Mesenchymal stem cell (in vitro differentiated cells and primary cell): ENCODE measurements around the gene RABGAP1L.

Source experiments
- DNase-seq: peaks from one replicate; pipeline ENCODE4 v3.0.0-alpha.2; 2013
- H2AFZ ChIP-seq: one replicate; pipeline ENCODE4 v1.6.1; 2013; ENCODE audit warnings: low read depth, mild to moderate bottlenecking, control low read depth, inconsistent platforms, low read length, moderate library complexity
- H2AK5ac ChIP-seq: 2 replicates; pipeline ENCODE4 v1.6.1; 2013; ENCODE audit warnings: low read length, moderate library complexity, mild to moderate bottlenecking, inconsistent platforms; ENCODE audit not compliant: severe bottlenecking
- H2BK120ac ChIP-seq: one replicate; pipeline ENCODE4 v1.6.1; 2013; ENCODE audit warnings: low read depth, mild to moderate bottlenecking, inconsistent platforms, low read length, moderate library complexity
- H2BK12ac ChIP-seq, 2 experiments: one replicate each; pipeline ENCODE4 v1.6.1; 2013; ENCODE audit warnings: inconsistent platforms in 2 of 2, low read length in 2 of 2, mild to moderate bottlenecking in 2 of 2, moderate library complexity in 2 of 2, control low read depth in 1 of 2
- H2BK15ac ChIP-seq: one replicate; pipeline ENCODE4 v1.6.1; 2013; ENCODE audit warnings: mild to moderate bottlenecking, low read depth, inconsistent platforms; ENCODE audit not compliant: poor library complexity, severe bottlenecking
- H2BK5ac ChIP-seq: 2 replicates; pipeline ENCODE4 v1.6.1; 2013; ENCODE audit warnings: low read depth, mild to moderate bottlenecking, low read length, control low read depth, inconsistent platforms; ENCODE audit not compliant: poor library complexity, severe bottlenecking
- H3K14ac ChIP-seq, 2 experiments: one replicate each; pipeline ENCODE4 v1.6.1; 2013; ENCODE audit warnings: inconsistent platforms in 2 of 2, low read length in 2 of 2, control low read depth in 1 of 2, mild to moderate bottlenecking in 1 of 2, moderate library complexity in 1 of 2
- H3K18ac ChIP-seq, 2 experiments: one replicate each; pipeline ENCODE4 v1.6.1; 2013; ENCODE audit warnings: inconsistent platforms in 2 of 2, low read length in 2 of 2, control low read depth in 1 of 2, low read depth in 1 of 2, mild to moderate bottlenecking in 1 of 2
- H3K23ac ChIP-seq, 2 experiments: one replicate each; pipeline ENCODE4 v1.6.1; 2013; ENCODE audit warnings: inconsistent platforms in 2 of 2, low read length in 2 of 2, mild to moderate bottlenecking in 2 of 2, moderate library complexity in 2 of 2, control low read depth in 1 of 2
- H3K27ac ChIP-seq: 2 replicates; pipeline ENCODE4 v1.5.1; 2013; ENCODE audit warnings: mild to moderate bottlenecking, moderate library complexity, low read length, control low read depth, inconsistent platforms; ENCODE audit not compliant: poor library complexity, severe bottlenecking
- H3K27me3 ChIP-seq, 2 experiments: 2 replicates each; pipeline versions ENCODE4 v1.6.1 to v1.7.0; 2013; ENCODE audit warnings: low read length in 2 of 2, mild to moderate bottlenecking in 2 of 2, moderate library complexity in 2 of 2, control low read depth in 1 of 2, inconsistent platforms in 1 of 2; ENCODE audit not compliant: control insufficient read depth in 1 of 2, insufficient read depth in 1 of 2
- H3K36me3 ChIP-seq, 2 experiments: 2 replicates each; pipeline versions ENCODE4 v1.6.1 to v1.7.0; 2013; ENCODE audit warnings: low read length in 2 of 2, control low read depth in 1 of 2, inconsistent platforms in 1 of 2, low read depth in 1 of 2, mild to moderate bottlenecking in 1 of 2; ENCODE audit not compliant: insufficient read depth in 2 of 2, control insufficient read depth in 1 of 2
- H3K4ac ChIP-seq, 2 experiments: one replicate each; pipeline ENCODE4 v1.6.1; 2013; ENCODE audit warnings: inconsistent platforms in 2 of 2, low read length in 2 of 2, mild to moderate bottlenecking in 2 of 2, moderate library complexity in 2 of 2, control low read depth in 1 of 2, low read depth in 1 of 2
- H3K4me1 ChIP-seq: 2 replicates; pipeline ENCODE4 v1.6.1; 2013; ENCODE audit warnings: low read depth, low read length, control low read depth; ENCODE audit not compliant: control insufficient read depth, insufficient read depth
- H3K4me2 ChIP-seq: 2 replicates; pipeline ENCODE4 v1.6.1; 2013; ENCODE audit warnings: low read length, mild to moderate bottlenecking, inconsistent platforms; ENCODE audit not compliant: poor library complexity, severe bottlenecking
- H3K4me3 ChIP-seq, 2 experiments: 2 replicates each; pipeline versions ENCODE4 v1.5.1 to v1.7.0; 2013; ENCODE audit warnings: low read length in 2 of 2, mild to moderate bottlenecking in 2 of 2, control low read depth in 1 of 2, low read depth in 1 of 2; ENCODE audit not compliant: insufficient read depth in 1 of 2
- H3K79me1 ChIP-seq: replicated peaks from 2 replicates; pipeline ENCODE4 v1.6.1; 2013; ENCODE audit warnings: mild to moderate bottlenecking, control low read depth, low read length, inconsistent platforms; ENCODE audit not compliant: poor library complexity, severe bottlenecking
- H3K9ac ChIP-seq: 2 replicates; pipeline ENCODE4 v1.7.0; 2013; ENCODE audit warnings: mild to moderate bottlenecking, low read length, moderate library complexity
- H3K9me3 ChIP-seq: 2 replicates; pipeline ENCODE4 v1.7.0; 2013; ENCODE audit warnings: mild to moderate bottlenecking, low read length; ENCODE audit not compliant: control insufficient read depth
- H4K8ac ChIP-seq: one replicate; pipeline ENCODE4 v1.6.1; 2013; ENCODE audit warnings: inconsistent platforms, mild to moderate bottlenecking, low read length, moderate library complexity
- H4K91ac ChIP-seq: one replicate; pipeline ENCODE4 v1.6.1; 2013; ENCODE audit warnings: mild to moderate bottlenecking, low read length, inconsistent platforms
- WGBS: methylation state at CpG from one replicate; pipeline ENCODE4 v1.1.7; 2013; ENCODE audit warnings: mixed read lengths; 5-methylcytosine and 5-hydroxymethylcytosine counted together

RABGAP1L gene

DNA sequence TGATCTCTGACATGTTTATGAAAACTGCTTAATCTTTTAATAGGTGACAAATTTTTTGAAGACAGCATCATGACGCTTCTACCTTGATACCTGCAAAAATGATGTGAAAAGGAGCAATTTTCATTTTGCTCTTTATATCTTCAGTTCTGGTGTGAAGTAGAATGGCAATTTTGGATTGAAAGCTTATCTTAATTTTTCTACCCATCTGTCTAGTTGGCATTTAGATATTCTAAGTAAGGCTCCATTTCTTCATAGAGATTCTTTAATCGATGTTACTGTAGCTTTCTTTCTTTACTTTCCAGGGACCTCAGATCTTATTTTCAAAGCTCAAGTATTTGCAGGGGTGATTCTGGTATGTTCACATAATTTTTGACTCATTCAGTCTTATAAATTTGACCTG lies 256.2 kb downstream of the RABGAP1L start:
- H2BK120ac ChIP-seq, result no peak overlapping the region
- H4K8ac ChIP-seq, result no peak overlapping the region
- H4K91ac ChIP-seq, result no peak overlapping the region
- no peak overlapping the region for H2BK15ac ChIP-seq
- H3K79me1 ChIP-seq, result peaks cover 4% of the 10 kb centered on the region
- no peak overlapping the region for H2AFZ ChIP-seq
- H2BK12ac ChIP-seq, result no peak overlapping the region
- H3K27me3 ChIP-seq, result no peaks in the 10 kb centered on the region
- no peak overlapping the region for H3K27ac ChIP-seq
- H3K4ac ChIP-seq, result no peak overlapping the region
- H3K4me1 ChIP-seq, result peaks cover 1% of the 10 kb centered on the region
- no peak overlapping the region for H2BK5ac ChIP-seq
- no peaks in the 10 kb centered on the region for H3K9me3 ChIP-seq
- no peak overlapping the region for H3K4me2 ChIP-seq
- WGBS, result 100% methylated on average over 1 of the region's 2 CpGs
- DNase-seq, result no peak
- H3K9ac ChIP-seq, result no peak overlapping the region
- no peak overlapping the region for H3K4me3 ChIP-seq
- no peak overlapping the region for H2AK5ac ChIP-seq
- H3K23ac ChIP-seq, result no peak overlapping the region
- no peak overlapping the region for H3K14ac ChIP-seq
- H3K18ac ChIP-seq, result no peak overlapping the region
- no peaks in the 10 kb centered on the region for H3K36me3 ChIP-seq

DNA sequence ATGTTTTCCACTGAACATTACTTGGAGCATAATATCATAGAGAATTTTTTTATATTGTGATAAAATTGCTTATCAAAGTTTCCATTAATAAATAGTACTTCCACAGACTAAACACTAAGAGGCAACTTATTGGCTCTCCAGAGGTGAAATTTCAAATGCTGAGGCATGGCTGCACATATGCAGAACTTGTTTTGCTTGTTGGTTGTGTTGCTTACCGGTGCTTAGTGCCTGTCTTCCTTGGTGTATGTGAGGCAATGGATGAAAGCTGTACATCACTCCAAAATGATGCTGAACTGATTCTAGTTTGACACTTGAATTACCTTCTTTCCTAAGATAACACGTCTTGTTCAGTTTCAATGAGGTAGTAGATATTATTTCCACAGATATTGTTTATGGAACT lies 258.6 kb downstream of the RABGAP1L start:
- Histone ChIP-seq H3K23ac (no peak overlapping the region), H4K8ac (no peak overlapping the region), H3K9ac (no peak overlapping the region), H3K9me3 (no peaks in the 10 kb centered on the region), H3K27ac (no peak overlapping the region), H3K4me2 (no peak overlapping the region), H3K27me3 (no peaks in the 10 kb centered on the region), H3K4ac (no peak overlapping the region), H2BK15ac (no peak overlapping the region), H2BK5ac (no peak overlapping the region), H3K79me1 (peaks cover 4% of the 10 kb centered on the region), H3K4me3 (no peak overlapping the region), H2AFZ (no peak overlapping the region), H2BK12ac (no peak overlapping the region), H3K14ac (no peak overlapping the region), H4K91ac (no peak overlapping the region), H2AK5ac (no peak overlapping the region), H3K18ac (no peak overlapping the region), H2BK120ac (no peak overlapping the region), H3K4me1 (peaks cover 1% of the 10 kb centered on the region), H3K36me3 (no peaks in the 10 kb centered on the region)
- no peak for DNase-seq
- no CpG with 5 or more reads among the region's 2 CpGs for WGBS

GRCh38 chr1:174425121-174425520 lies 265.8 kb downstream of the RABGAP1L start:
- H4K91ac ChIP-seq, result no peak overlapping the region
- no peak overlapping the region for H3K23ac ChIP-seq
- H3K4me2 ChIP-seq, result no peak overlapping the region
- no peak overlapping the region for H3K4me3 ChIP-seq
- H3K18ac ChIP-seq, result no peak overlapping the region
- H3K14ac ChIP-seq, result no peak overlapping the region
- no peak overlapping the region for H2AFZ ChIP-seq
- H3K27ac ChIP-seq, result no peak overlapping the region
- no peak overlapping the region for H2BK5ac ChIP-seq
- H3K79me1 ChIP-seq, result no peaks in the 10 kb centered on the region
- no peak overlapping the region for H2BK12ac ChIP-seq
- H2AK5ac ChIP-seq, result no peak overlapping the region
- no peak overlapping the region for H3K9ac ChIP-seq
- no peak for DNase-seq
- no peaks in the 10 kb centered on the region for H3K4me1 ChIP-seq
- no peaks in the 10 kb centered on the region for H3K27me3 ChIP-seq
- no peak overlapping the region for H2BK120ac ChIP-seq
- no peaks in the 10 kb centered on the region for H3K36me3 ChIP-seq
- H3K9me3 ChIP-seq, result no peaks in the 10 kb centered on the region
- no peak overlapping the region for H2BK15ac ChIP-seq
- no peak overlapping the region for H4K8ac ChIP-seq
- H3K4ac ChIP-seq, result no peak overlapping the region

GRCh38 chr1:174426153-174426552 lies 266.8 kb downstream of the RABGAP1L start:
- H3K27ac ChIP-seq, result no peak overlapping the region
- WGBS, result no CpG with 5 or more reads among the region's 3 CpGs

More at GRCh38 chr1:174426153-174426552, 266.8 kb downstream of the RABGAP1L start:
- H3K23ac ChIP-seq, result no peak overlapping the region
- H2BK5ac ChIP-seq, result no peak overlapping the region
- H3K9ac ChIP-seq, result no peak overlapping the region
- no peaks in the 10 kb centered on the region for H3K4me1 ChIP-seq
- H2AK5ac ChIP-seq, result no peak overlapping the region
- no peak overlapping the region for H3K14ac ChIP-seq
- H3K9me3 ChIP-seq, result no peaks in the 10 kb centered on the region
- H3K4me2 ChIP-seq, result no peak overlapping the region
- no peak overlapping the region for H2AFZ ChIP-seq
- no peak overlapping the region for H2BK120ac ChIP-seq
- H4K91ac ChIP-seq, result no peak overlapping the region
- H4K8ac ChIP-seq, result no peak overlapping the region
- no peak overlapping the region for H3K4me3 ChIP-seq
- no peak overlapping the region for H2BK12ac ChIP-seq
- no peaks in the 10 kb centered on the region for H3K27me3 ChIP-seq
- DNase-seq, result no peak
- H2BK15ac ChIP-seq, result no peak overlapping the region
- H3K79me1 ChIP-seq, result no peaks in the 10 kb centered on the region
- H3K36me3 ChIP-seq, result no peaks in the 10 kb centered on the region
- no peak overlapping the region for H3K4ac ChIP-seq
- no peak overlapping the region for H3K18ac ChIP-seq
